H1 (cell line): ENCODE data around the gene RNF151. TPM values are rescaled to one million over a fixed set of nuclear protein-coding genes. Genes with fewer than 3 reads are reported as not detected.

ENCODE experiments used
- CTCF ChIA-PET: fragments of 300-600 bp; sonication (Branson Sonifier 250); formaldehyde crosslinking; loops from one replicate; lab custom pipeline; 2021; ENCODE audit not compliant: partially characterized antibody; lab: Charles Lee
- POLR2A ChIA-PET: fragments of 300-600 bp; sonication (Branson Sonifier 250); formaldehyde crosslinking; loops from one replicate; lab custom pipeline; 2021; ENCODE audit warnings: inconsistent platforms; ENCODE audit not compliant: partially characterized antibody; lab: Charles Lee
- DNase-seq, 2 experiments: peaks; one replicate each; pipeline versions ENCODE4 v3.0.0 to v3.0.0-alpha.2; 2010 to 2022; ENCODE audit warnings: low spot score in 2 of 2, low read depth in 1 of 2, mixed read lengths in 1 of 2
- FAIRE-seq: peaks from 2 replicates; lab custom pipeline; 2011; peaks lifted over from hg19 to GRCh38; lab: Jason Lieb, UNC
- H2AFZ ChIP-seq: 2 replicates; pipeline ENCODE4 v1.8.1; 2012; ENCODE audit warnings: low read length, inconsistent platforms
- H2AK5ac ChIP-seq: 2 replicates; pipeline ENCODE4 v1.6.1; 2013; ENCODE audit warnings: low read depth, low read length
- H2BK120ac ChIP-seq: replicated peaks from 2 replicates; pipeline ENCODE3; 2013; ENCODE audit warnings: low read depth, low read length, inconsistent platforms
- H2BK12ac ChIP-seq: 2 replicates; pipeline ENCODE4 v1.6.1; 2013; ENCODE audit warnings: low read depth, low read length
- H2BK15ac ChIP-seq: 2 replicates; pipeline ENCODE4 v1.6.1; 2013; ENCODE audit warnings: low read length
- H2BK20ac ChIP-seq: 2 replicates; pipeline ENCODE4 v1.6.1; 2013; ENCODE audit warnings: low read length
- H2BK5ac ChIP-seq: 2 replicates; pipeline ENCODE4 v1.6.1; 2013; ENCODE audit warnings: low read depth, low read length
- H3K14ac ChIP-seq: 2 replicates; pipeline ENCODE4 v1.6.1; 2013; ENCODE audit warnings: inconsistent platforms; ENCODE audit not compliant: insufficient read length
- H3K18ac ChIP-seq: 2 replicates; pipeline ENCODE4 v1.6.1; 2013; ENCODE audit warnings: low read length; ENCODE audit errors: extremely low read depth
- H3K23ac ChIP-seq: 2 replicates; pipeline ENCODE4 v1.6.1; 2013; ENCODE audit warnings: inconsistent platforms; ENCODE audit not compliant: insufficient read length
- H3K23me2 ChIP-seq: 2 replicates; pipeline ENCODE4 v1.6.1; 2013; ENCODE audit warnings: low read depth, low read length
- H3K27ac ChIP-seq: 2 replicates; pipeline ENCODE4 v1.6.1; 2011; ENCODE audit warnings: low read depth, low read length, inconsistent platforms
- H3K27me3 ChIP-seq, 4 experiments: replicated peaks in 1 of 4; 1 replicate in 1 of 4; 2 replicates in 3 of 4; pipeline versions ENCODE4 v1.6.1 to v1.8.1; 2011 to 2013; ENCODE audit warnings: low read length in 3 of 4, mild to moderate bottlenecking in 3 of 4, inconsistent platforms in 2 of 4, mixed read lengths in 2 of 4, moderate library complexity in 1 of 4; ENCODE audit not compliant: control insufficient read depth in 3 of 4, insufficient read depth in 3 of 4; ENCODE audit errors: extremely low read depth in 1 of 4
- H3K36me3 ChIP-seq, 4 experiments: 2 replicates each; pipeline versions ENCODE4 v1.6.1 to v1.8.1; 2011 to 2013; ENCODE audit warnings: mild to moderate bottlenecking in 4 of 4, low read length in 3 of 4, moderate library complexity in 2 of 4, control low read depth in 1 of 4, inconsistent platforms in 1 of 4; ENCODE audit not compliant: insufficient read depth in 4 of 4, control insufficient read depth in 2 of 4
- H3K4ac ChIP-seq: replicated peaks from 2 replicates; pipeline ENCODE3; 2013; ENCODE audit warnings: low read length, low read depth, mixed read lengths, inconsistent platforms; ENCODE audit not compliant: insufficient read length
- H3K4me1 ChIP-seq, 4 experiments: replicated peaks in 1 of 4; 1 replicate in 1 of 4; 2 replicates in 3 of 4; pipeline versions ENCODE4 v1.6.1 to v1.8.1; 2011 to 2013; ENCODE audit warnings: low read length in 3 of 4, inconsistent platforms in 2 of 4, mixed read lengths in 1 of 4; ENCODE audit not compliant: insufficient read depth in 4 of 4, control insufficient read depth in 3 of 4
- H3K4me2 ChIP-seq, 2 experiments: 2 replicates each; pipeline versions ENCODE4 v1.6.1 to v1.8.1; 2011 to 2013; ENCODE audit warnings: low read depth in 2 of 2, low read length in 2 of 2, control low read depth in 1 of 2, inconsistent platforms in 1 of 2, mild to moderate bottlenecking in 1 of 2; ENCODE audit not compliant: insufficient read depth in 1 of 2
- H3K4me3 ChIP-seq, 4 experiments: fragments of 200-600, 300-600 bp in 1 of 4; sonication (generic), shearing (Covaris generic), sonication (Bioruptor Twin) in 1 of 4; 2 replicates each; pipeline versions ENCODE4 v1.5.1 to v1.8.1; 2011 to 2016; ENCODE audit warnings: low read length in 4 of 4, low read depth in 3 of 4, control low read depth in 2 of 4, inconsistent platforms in 2 of 4, mild to moderate bottlenecking in 2 of 4, mixed read lengths in 1 of 4, moderate library complexity in 1 of 4; ENCODE audit not compliant: insufficient read depth in 2 of 4; ENCODE audit errors: extremely low read depth in 1 of 4
- H3K56ac ChIP-seq: replicated peaks from 2 replicates; pipeline ENCODE3; 2013; ENCODE audit warnings: low read depth, mild to moderate bottlenecking, mixed read lengths, low read length, inconsistent platforms; ENCODE audit not compliant: insufficient read length
- H3K79me1 ChIP-seq: 2 replicates; pipeline ENCODE4 v1.6.1; 2013; ENCODE audit warnings: low read depth, low read length, control low read depth
- H3K79me2 ChIP-seq, 2 experiments: 2 replicates each; pipeline versions ENCODE4 v1.6.1 to v1.8.1; 2012 to 2013; ENCODE audit warnings: low read length in 2 of 2, mild to moderate bottlenecking in 2 of 2, inconsistent platforms in 1 of 2; ENCODE audit not compliant: insufficient read depth in 2 of 2, control insufficient read depth in 1 of 2
- H3K9ac ChIP-seq, 4 experiments: replicated peaks in 1 of 4; 1 replicate in 1 of 4; 2 replicates in 3 of 4; pipeline versions ENCODE4 v1.6.1 to v1.8.1; 2011 to 2013; ENCODE audit warnings: low read depth in 3 of 4, low read length in 3 of 4, control low read depth in 2 of 4, mild to moderate bottlenecking in 2 of 4, moderate library complexity in 2 of 4, inconsistent platforms in 1 of 4; ENCODE audit errors: extremely low read depth in 1 of 4
- H3K9me3 ChIP-seq, 2 experiments: 2 replicates each; pipeline versions ENCODE4 v1.6.1 to v1.8.1; 2012 to 2013; ENCODE audit warnings: mild to moderate bottlenecking in 2 of 2, moderate library complexity in 2 of 2, control low read depth in 1 of 2, inconsistent platforms in 1 of 2, low read depth in 1 of 2, low read length in 1 of 2, mixed read lengths in 1 of 2; ENCODE audit not compliant: insufficient read depth in 2 of 2
- H4K20me1 ChIP-seq, 2 experiments: replicated peaks in 1 of 2; 2 replicates each; pipeline versions ENCODE3 to v1.8.1; 2011 to 2013; ENCODE audit warnings: inconsistent platforms in 2 of 2, low read length in 2 of 2, mild to moderate bottlenecking in 1 of 2; ENCODE audit not compliant: insufficient read depth in 2 of 2, control insufficient read depth in 1 of 2
- H4K5ac ChIP-seq: 2 replicates; pipeline ENCODE4 v1.6.1; 2013; ENCODE audit warnings: low read length, low read depth, mixed read lengths, inconsistent platforms; ENCODE audit not compliant: insufficient read length
- H4K8ac ChIP-seq: 2 replicates; pipeline ENCODE4 v1.8.0; 2013; ENCODE audit warnings: mild to moderate bottlenecking, moderate library complexity, low read length, inconsistent platforms; ENCODE audit not compliant: insufficient read depth; ENCODE audit errors: extremely low read depth
- H4K91ac ChIP-seq: replicated peaks from 2 replicates; pipeline ENCODE3; 2013; ENCODE audit warnings: low read length, mixed read lengths, inconsistent platforms; ENCODE audit not compliant: insufficient read length
- BACH1 ChIP-seq: IDR thresholded peaks from 2 replicates; pipeline ENCODE4 v1.6.1; 2012; ENCODE audit warnings: low read length, improper control_type of control experiment
- BRCA1 ChIP-seq: IDR thresholded peaks from 2 replicates; pipeline ENCODE4 v1.6.1; 2012; ENCODE audit warnings: low read depth, low read length, improper control_type of control experiment
- CEBPB ChIP-seq: IDR thresholded peaks from 2 replicates; pipeline ENCODE4 v1.6.1; 2012; ENCODE audit warnings: low read depth, low read length
- GABPA ChIP-seq: IDR thresholded peaks from 2 replicates; pipeline ENCODE4 v1.6.1; 2011; ENCODE audit warnings: mild to moderate bottlenecking, low read length, moderate library complexity, borderline replicate concordance; ENCODE audit not compliant: insufficient read depth
- PHF8 ChIP-seq: fragments of 200-600 bp; sonication (generic); conservative IDR thresholded peaks from 2 replicates; pipeline ENCODE4 v1.7.1; 2012; ENCODE audit warnings: low read depth, mild to moderate bottlenecking, inconsistent platforms, low read length, moderate library complexity
- WGBS, 2 experiments: shearing (Covaris generic) in 1 of 2; methylation state at CpG; one replicate each; pipeline versions ENCODE4 v1.1.6 to v1.1.7; 2013 to 2015; ENCODE audit warnings: low lambda C conversion rate in 2 of 2, mixed read lengths in 2 of 2, inconsistent platforms in 1 of 2, low coverage in 1 of 2, missing lambda C conversion rate in 1 of 2; ENCODE audit not compliant: insufficient replicate concordance in 2 of 2, insufficient coverage in 1 of 2, insufficient read length in 1 of 2; ENCODE audit errors: extremely low coverage in 1 of 2, missing lambda C conversion rate in 1 of 2; 5-methylcytosine and 5-hydroxymethylcytosine counted together
- polyA plus RNA-seq, 7 experiments: library from polyadenylated mRNA; depleted of rRNA in 3 of 7; stranded (reverse) in 5 of 7; unstranded in 2 of 7; fragments of >200 nt in 5 of 7; fragments of 200-250 nt in 2 of 7; gene quantifications; 1 replicate in 5 of 7; 2 replicates in 1 of 7; 4 replicates in 1 of 7; pipeline versions ENCODE4 v1.2.1 to v1.2.3, GENCODE V29; 2011 to 2013; ENCODE audit warnings: missing spikeins in 2 of 7, mixed read lengths in 2 of 7
- total RNA-seq: library from RNA; stranded (reverse); fragmentation: NEBNext Ultra II Directional; extraction: Animal tissue kit (Norgen Biotek cat#: 25700); gene quantifications from 2 replicates; pipeline ENCODE4 v1.2.1, GENCODE V29; 2021
- TF ChIP-seq, protein P1 (sequence below): IDR thresholded peaks from 2 replicates; pipeline ENCODE4 v1.6.1; 2012; ENCODE audit warnings: inconsistent platforms
- TF ChIP-seq, protein P2 (sequence below): IDR thresholded peaks from 2 replicates; pipeline ENCODE4 v1.6.1; 2012; ENCODE audit warnings: inconsistent platforms
- TF ChIP-seq, protein P3 (sequence below), 3 experiments: IDR thresholded peaks; 1 replicate in 2 of 3; 2 replicates in 1 of 3; pipeline versions ENCODE4 v1.5.1 to v1.6.1; 2011; ENCODE audit warnings: low read length in 3 of 3, mild to moderate bottlenecking in 3 of 3, inconsistent platforms in 2 of 3, low read depth in 1 of 3, moderate library complexity in 1 of 3; ENCODE audit not compliant: insufficient read depth in 1 of 3; ENCODE audit errors: control extremely low read depth in 1 of 3
- TF ChIP-seq, protein P4 (sequence below): IDR thresholded peaks from 2 replicates; pipeline ENCODE4 v1.6.1; 2011; ENCODE audit warnings: low read length, improper control_type of control experiment

RNF151 gene
- total and polyA plus RNA-seq, 2 of the 8 experiments (the other 6 are each of a cell fraction or from before 2014, with no cell fraction given) = not detected

DNA sequence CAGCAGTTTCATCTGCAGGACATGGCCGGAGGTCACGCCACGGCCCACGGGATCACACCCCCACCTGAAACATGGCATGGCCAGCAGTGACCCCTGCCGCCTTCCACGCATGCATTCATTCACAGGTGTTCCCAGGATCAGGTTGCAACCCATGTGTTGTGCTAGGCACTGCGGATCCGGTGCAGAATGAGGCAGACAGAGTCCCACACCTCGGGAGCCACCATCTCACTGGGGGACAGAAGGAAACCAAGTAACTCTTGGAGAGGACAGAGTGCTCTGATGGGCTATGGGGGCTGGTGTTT is 19.3 kb upstream of the RNF151 start:
- no peak overlapping the region for H2BK5ac ChIP-seq
- H3K18ac ChIP-seq = no peak overlapping the region
- TF ChIP-seq CEBPB (no peak), GABPA (no peak), BRCA1 (no peak), BACH1 (no peak), PHF8 (no peak)
- TF ChIP-seq, protein P1, sequence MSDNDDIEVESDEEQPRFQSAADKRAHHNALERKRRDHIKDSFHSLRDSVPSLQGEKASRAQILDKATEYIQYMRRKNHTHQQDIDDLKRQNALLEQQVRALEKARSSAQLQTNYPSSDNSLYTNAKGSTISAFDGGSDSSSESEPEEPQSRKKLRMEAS = no peak
- TF ChIP-seq, protein P2, sequence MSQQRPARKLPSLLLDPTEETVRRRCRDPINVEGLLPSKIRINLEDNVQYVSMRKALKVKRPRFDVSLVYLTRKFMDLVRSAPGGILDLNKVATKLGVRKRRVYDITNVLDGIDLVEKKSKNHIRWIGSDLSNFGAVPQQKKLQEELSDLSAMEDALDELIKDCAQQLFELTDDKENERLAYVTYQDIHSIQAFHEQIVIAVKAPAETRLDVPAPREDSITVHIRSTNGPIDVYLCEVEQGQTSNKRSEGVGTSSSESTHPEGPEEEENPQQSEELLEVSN = no peak
- TF ChIP-seq, protein P3, sequence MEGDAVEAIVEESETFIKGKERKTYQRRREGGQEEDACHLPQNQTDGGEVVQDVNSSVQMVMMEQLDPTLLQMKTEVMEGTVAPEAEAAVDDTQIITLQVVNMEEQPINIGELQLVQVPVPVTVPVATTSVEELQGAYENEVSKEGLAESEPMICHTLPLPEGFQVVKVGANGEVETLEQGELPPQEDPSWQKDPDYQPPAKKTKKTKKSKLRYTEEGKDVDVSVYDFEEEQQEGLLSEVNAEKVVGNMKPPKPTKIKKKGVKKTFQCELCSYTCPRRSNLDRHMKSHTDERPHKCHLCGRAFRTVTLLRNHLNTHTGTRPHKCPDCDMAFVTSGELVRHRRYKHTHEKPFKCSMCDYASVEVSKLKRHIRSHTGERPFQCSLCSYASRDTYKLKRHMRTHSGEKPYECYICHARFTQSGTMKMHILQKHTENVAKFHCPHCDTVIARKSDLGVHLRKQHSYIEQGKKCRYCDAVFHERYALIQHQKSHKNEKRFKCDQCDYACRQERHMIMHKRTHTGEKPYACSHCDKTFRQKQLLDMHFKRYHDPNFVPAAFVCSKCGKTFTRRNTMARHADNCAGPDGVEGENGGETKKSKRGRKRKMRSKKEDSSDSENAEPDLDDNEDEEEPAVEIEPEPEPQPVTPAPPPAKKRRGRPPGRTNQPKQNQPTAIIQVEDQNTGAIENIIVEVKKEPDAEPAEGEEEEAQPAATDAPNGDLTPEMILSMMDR (IDR thresholded peaks at IDR 0.05; ENCODE audit: control extremely low read depth in 1 of 3, insufficient read depth in 1 of 3, low read depth in 1 of 3, low read length in 3 of 3) = no peak
- TF ChIP-seq, protein P4, sequence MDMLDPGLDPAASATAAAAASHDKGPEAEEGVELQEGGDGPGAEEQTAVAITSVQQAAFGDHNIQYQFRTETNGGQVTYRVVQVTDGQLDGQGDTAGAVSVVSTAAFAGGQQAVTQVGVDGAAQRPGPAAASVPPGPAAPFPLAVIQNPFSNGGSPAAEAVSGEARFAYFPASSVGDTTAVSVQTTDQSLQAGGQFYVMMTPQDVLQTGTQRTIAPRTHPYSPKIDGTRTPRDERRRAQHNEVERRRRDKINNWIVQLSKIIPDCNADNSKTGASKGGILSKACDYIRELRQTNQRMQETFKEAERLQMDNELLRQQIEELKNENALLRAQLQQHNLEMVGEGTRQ = no peak

More for the DNA sequence above, 19.3 kb upstream of the RNF151 start:
- Histone ChIP-seq H2BK12ac (no peak overlapping the region), H3K4ac (no peak overlapping the region), H3K23ac (no peak overlapping the region), H2BK120ac (no peak overlapping the region), H3K23me2 (peaks cover 4% of the 10 kb centered on the region; the same call in 1 of the 2 replicates), H3K36me3 (no peaks in the 10 kb centered on the region), H3K79me1 (no peaks in the 10 kb centered on the region), H3K4me1 (peaks cover 0 to 4% (median 1%) of the 10 kb centered on the region in 4 experiments; a peak in 5 of 7 replicates), H3K9me3 (no peaks in the 10 kb centered on the region), H3K27me3 (no peaks in the 10 kb centered on the region; a peak in 1 of 7 replicates), H2BK15ac (no peak overlapping the region), H3K56ac (no peak overlapping the region), H3K14ac (no peak overlapping the region), H4K91ac (peak overlapping the region; percentile 42), H3K79me2 (no peaks in the 10 kb centered on the region), H3K9ac (no peak overlapping the region), H3K4me3 (no peak overlapping the region), H4K8ac (peak overlapping the region; percentile 62; the same call in 1 of the 2 replicates), H4K5ac (no peak overlapping the region), H2AK5ac (no peak overlapping the region), H2BK20ac (no peak overlapping the region), H2AFZ (no peak overlapping the region), H4K20me1 (peaks cover 0 to 4% of the 10 kb centered on the region in 2 experiments), H3K27ac (no peak overlapping the region), H3K4me2 (no peak overlapping the region)
- DNase-seq = no peak
- 93% methylated on average over 9 of the region's 9 CpGs; no CpG with 5 or more reads in 1 of the 2 experiments for WGBS, 2 experiments
- FAIRE-seq = no peak
- ChIA-PET CTCF (interaction anchor here (0.6 to 2.9 kb wide), 6 partner anchors 15 to 615 kb away, joined by 3 to 14 read pairs (median 4); no protein-coding TSS in a partner anchor), POLR2A (interaction anchor here (0.8 to 11.7 kb wide), 3 partner anchors 13 to 34 kb away, joined by 3 to 336 read pairs (median 4); partner anchors contain the start of genes NDUFB10, NOXO1, RNF151 and RPL3L)
